IMR-90 (cell line): ENCODE measurements around the gene STRA8. TPM values are rescaled to one million over a fixed set of nuclear protein-coding genes. Genes with fewer than 3 reads are reported as not detected.

Experiments
- ATAC-seq: fragments of 200-7000 bp; cut with Tn5 transposase; 2 replicates; pipeline ENCODE4 v1.9.1; 2020; ENCODE audit warnings: low read depth, mild to moderate bottlenecking, moderate library complexity
- BruUV-seq: library from RNA; stranded (reverse); fragments of 400-500 nt; replicated peaks from 2 replicates; lab custom pipeline; 2021; lab: Mats Ljungman, UMichigan
- CTCF ChIA-PET: fragments of 300-600 bp; formaldehyde crosslinking; extraction: SDS; loops from one replicate; lab custom pipeline; 2021; ENCODE audit warnings: antibody characterized with exemption; lab: Yijun Ruan, JAX
- POLR2A ChIA-PET: fragments of 300-600 bp; sonication (Branson Sonifier 250); formaldehyde crosslinking; loops from one replicate; lab custom pipeline; 2022; ENCODE audit warnings: antibody characterized with exemption; ENCODE audit not compliant: unreplicated experiment; lab: Charles Lee
- DNase-seq: peaks from one replicate; pipeline ENCODE4 v3.0.0; 2013
- H2AFZ ChIP-seq: replicated peaks from 2 replicates; pipeline ENCODE3; 2013; ENCODE audit warnings: low read length, mild to moderate bottlenecking; ENCODE audit not compliant: poor library complexity
- H2AK5ac ChIP-seq: 2 replicates; pipeline ENCODE4 v1.6.1; 2013; ENCODE audit warnings: low read depth, low read length, inconsistent platforms
- H2AK9ac ChIP-seq: replicated peaks from 2 replicates; pipeline ENCODE3; 2013; ENCODE audit warnings: mild to moderate bottlenecking, low read depth, low read length, moderate library complexity; ENCODE audit not compliant: poor library complexity
- H2BK120ac ChIP-seq: 2 replicates; pipeline ENCODE4 v1.6.1; 2013; ENCODE audit warnings: low read depth, low read length, inconsistent platforms
- H2BK15ac ChIP-seq: 3 replicates; pipeline ENCODE4 v1.6.1; 2013; ENCODE audit warnings: low read depth, low read length, inconsistent platforms
- H2BK20ac ChIP-seq: 2 replicates; pipeline ENCODE4 v1.6.1; 2013; ENCODE audit warnings: low read depth, mild to moderate bottlenecking, inconsistent platforms, low read length, moderate library complexity
- H2BK5ac ChIP-seq: 2 replicates; pipeline ENCODE4 v1.6.1; 2013; ENCODE audit warnings: mild to moderate bottlenecking, low read depth, low read length, inconsistent platforms; ENCODE audit not compliant: poor library complexity, severe bottlenecking
- H3K14ac ChIP-seq: replicated peaks from 2 replicates; pipeline ENCODE4 v1.6.1; 2013; ENCODE audit warnings: low read depth, low read length, inconsistent platforms
- H3K18ac ChIP-seq: 2 replicates; pipeline ENCODE4 v1.6.1; 2013; ENCODE audit warnings: low read depth, low read length, control low read depth
- H3K23ac ChIP-seq: 2 replicates; pipeline ENCODE4 v1.6.1; 2013; ENCODE audit warnings: low read depth, low read length, inconsistent platforms
- H3K27ac ChIP-seq: 2 replicates; pipeline ENCODE4 v1.5.1; 2013; ENCODE audit warnings: mild to moderate bottlenecking, control low read depth, low read length; ENCODE audit not compliant: insufficient read depth
- H3K27me3 ChIP-seq: 2 replicates; pipeline ENCODE4 v1.6.1; 2013; ENCODE audit warnings: low read length; ENCODE audit not compliant: control insufficient read depth, insufficient read depth
- H3K36me3 ChIP-seq: 2 replicates; pipeline ENCODE4 v1.6.1; 2013; ENCODE audit warnings: low read length, mixed read lengths; ENCODE audit not compliant: control insufficient read depth, insufficient read depth
- H3K4ac ChIP-seq: 2 replicates; pipeline ENCODE4 v1.6.1; 2013; ENCODE audit warnings: low read depth, low read length, inconsistent platforms
- H3K4me1 ChIP-seq: 2 replicates; pipeline ENCODE4 v1.6.1; 2013; ENCODE audit warnings: low read length, mixed read lengths; ENCODE audit not compliant: control insufficient read depth, insufficient read depth
- H3K4me2 ChIP-seq: 2 replicates; pipeline ENCODE4 v1.6.1; 2013; ENCODE audit warnings: low read depth, mild to moderate bottlenecking, control low read depth, low read length, moderate library complexity
- H3K4me3 ChIP-seq: 2 replicates; pipeline ENCODE4 v1.5.1; 2013; ENCODE audit warnings: low read depth, mild to moderate bottlenecking, control low read depth, low read length, moderate library complexity; ENCODE audit not compliant: insufficient read depth
- H3K56ac ChIP-seq: 2 replicates; pipeline ENCODE4 v1.6.1; 2013; ENCODE audit warnings: low read length, inconsistent platforms; ENCODE audit not compliant: insufficient read depth; ENCODE audit errors: extremely low read depth
- H3K79me1 ChIP-seq, 2 experiments: 2 replicates each; pipeline ENCODE4 v1.6.1; 2013; ENCODE audit warnings: low read length in 2 of 2, inconsistent platforms in 1 of 2, low read depth in 1 of 2
- H3K9ac ChIP-seq: 2 replicates; pipeline ENCODE4 v1.6.1; 2013; ENCODE audit warnings: low read depth, low read length, control low read depth
- H3K9me1 ChIP-seq: 2 replicates; pipeline ENCODE4 v1.6.1; 2013; ENCODE audit warnings: low read length, inconsistent platforms; ENCODE audit not compliant: insufficient read depth
- H3K9me3 ChIP-seq: 2 replicates; pipeline ENCODE4 v1.6.1; 2013; ENCODE audit warnings: low read length; ENCODE audit not compliant: control insufficient read depth, insufficient read depth
- H4K20me1 ChIP-seq: 2 replicates; pipeline ENCODE4 v1.6.1; 2013; ENCODE audit warnings: low read length, inconsistent platforms; ENCODE audit not compliant: insufficient read depth
- H4K5ac ChIP-seq: 2 replicates; pipeline ENCODE4 v1.6.1; 2013; ENCODE audit warnings: mild to moderate bottlenecking, low read depth, low read length, control low read depth
- H4K8ac ChIP-seq, 2 experiments: 2 replicates each; pipeline ENCODE4 v1.6.1; 2013; ENCODE audit warnings: low read depth in 2 of 2, low read length in 2 of 2, control low read depth in 1 of 2, inconsistent platforms in 1 of 2
- H4K91ac ChIP-seq: 2 replicates; pipeline ENCODE4 v1.6.1; 2013; ENCODE audit warnings: low read depth, low read length, inconsistent platforms; ENCODE audit not compliant: insufficient read depth
- BHLHE40 ChIP-seq: fragments of 150-350 bp; IDR thresholded peaks from 2 replicates; pipeline ENCODE4 v1.6.1; 2016; ENCODE audit warnings: mild to moderate bottlenecking, low read depth, low read length
- CEBPB ChIP-seq: IDR thresholded peaks from 2 replicates; pipeline ENCODE4 v1.6.1; 2012; ENCODE audit warnings: low read depth, low read length, improper control_type of control experiment
- CHD1 ChIP-seq: IDR thresholded peaks from 2 replicates; pipeline ENCODE4 v1.6.1; 2012; ENCODE audit warnings: low read depth, low read length, improper control_type of control experiment
- FOS ChIP-seq: fragments of 150-350 bp; IDR thresholded peaks from 2 replicates; pipeline ENCODE4 v1.6.1; 2016; ENCODE audit warnings: low read depth, low read length
- MAFK ChIP-seq: IDR thresholded peaks from 2 replicates; pipeline ENCODE4 v1.6.1; 2012; ENCODE audit warnings: low read depth, low read length, improper control_type of control experiment
- MAZ ChIP-seq: IDR thresholded peaks from 2 replicates; pipeline ENCODE4 v1.6.1; 2012; ENCODE audit warnings: low read depth, mild to moderate bottlenecking, low read length, improper control_type of control experiment, moderate library complexity, borderline replicate concordance
- MXI1 ChIP-seq: IDR thresholded peaks from 2 replicates; pipeline ENCODE4 v1.6.1; 2012; ENCODE audit warnings: low read depth, mild to moderate bottlenecking, low read length, moderate library complexity, borderline replicate concordance
- NFE2L2 ChIP-seq: fragments of 150-350 bp; IDR thresholded peaks from 2 replicates; pipeline ENCODE4 v1.6.1; 2016; ENCODE audit warnings: low read depth, mild to moderate bottlenecking, low read length
- POLR2A ChIP-seq: IDR thresholded peaks from 2 replicates; pipeline ENCODE4 v1.6.1; 2012; ENCODE audit warnings: mild to moderate bottlenecking, low read depth, low read length
- RAD21 ChIP-seq: IDR thresholded peaks from 2 replicates; pipeline ENCODE4 v1.6.1; 2012; ENCODE audit warnings: low read length, improper control_type of control experiment
- RCOR1 ChIP-seq: IDR thresholded peaks from 2 replicates; pipeline ENCODE4 v1.6.1; 2012; ENCODE audit warnings: mild to moderate bottlenecking, low read length, improper control_type of control experiment; ENCODE audit not compliant: insufficient replicate concordance
- RFX5 ChIP-seq: IDR thresholded peaks from 2 replicates; pipeline ENCODE4 v1.8.0; 2012; ENCODE audit warnings: low read depth, mild to moderate bottlenecking, low read length, moderate library complexity
- SMC3 ChIP-seq: fragments of 150-350 bp; IDR thresholded peaks from 2 replicates; pipeline ENCODE4 v1.6.1; 2016; ENCODE audit warnings: low read depth, mild to moderate bottlenecking, antibody characterized with exemption, low read length, moderate library complexity
- dilution Hi-C: fragments of 300-500 bp; cut with HindIII; formaldehyde crosslinking; loops from one replicate; pipeline ENCODE4 v1.14.3; 2018; ENCODE audit warnings: low sequenced_read_pairs; ENCODE audit not compliant: unreplicated experiment
- in situ Hi-C: fragments of 300-500 bp; cut with MboI; formaldehyde crosslinking; loops from 3 replicates; pipeline ENCODE4 v1.14.3; 2019; ENCODE audit warnings: low sequenced_read_pairs, inconsistent platforms, mixed read lengths
- intact Hi-C: fragments of 100-400 bp; cut with micrococcal nuclease; formaldehyde crosslinking; loops from 2 replicates; pipeline ENCODE4 v1.10.0; 2022
- polyA plus RNA-seq, 3 experiments: library from polyadenylated mRNA; depleted of rRNA; stranded (reverse); fragments of >200 nt; gene quantifications; 2 replicates each; pipeline ENCODE4 v1.2.3, GENCODE V29; 2012; ENCODE audit warnings: low replicate concordance in 1 of 3
- total RNA-seq: library from RNA; depleted of rRNA; stranded (reverse); fragments of >200 nt; gene quantifications from 2 replicates; pipeline ENCODE4 v1.2.3, GENCODE V29; 2012
- TF ChIP-seq, protein P1 (sequence below): fragments of 150-350 bp; IDR thresholded peaks from 2 replicates; pipeline ENCODE4 v1.6.1; 2017; ENCODE audit warnings: mild to moderate bottlenecking, antibody characterized with exemption, low read length, low read depth
- TF ChIP-seq, protein P2 (sequence below): fragments of 150-350 bp; IDR thresholded peaks from 2 replicates; pipeline ENCODE4 v1.6.1; 2016; ENCODE audit warnings: low read depth, mild to moderate bottlenecking, low read length, moderate library complexity, borderline replicate concordance
- TF ChIP-seq, protein P3 (sequence below): conservative IDR thresholded peaks from 2 replicates; pipeline ENCODE4 v1.5.1; 2012; ENCODE audit warnings: mild to moderate bottlenecking, low read depth, low read length, improper control_type of control experiment

The STRA8 gene
- total and polyA plus RNA-seq, 2 of the 4 experiments (the other 2 are of a cell fraction): not detected

DNA sequence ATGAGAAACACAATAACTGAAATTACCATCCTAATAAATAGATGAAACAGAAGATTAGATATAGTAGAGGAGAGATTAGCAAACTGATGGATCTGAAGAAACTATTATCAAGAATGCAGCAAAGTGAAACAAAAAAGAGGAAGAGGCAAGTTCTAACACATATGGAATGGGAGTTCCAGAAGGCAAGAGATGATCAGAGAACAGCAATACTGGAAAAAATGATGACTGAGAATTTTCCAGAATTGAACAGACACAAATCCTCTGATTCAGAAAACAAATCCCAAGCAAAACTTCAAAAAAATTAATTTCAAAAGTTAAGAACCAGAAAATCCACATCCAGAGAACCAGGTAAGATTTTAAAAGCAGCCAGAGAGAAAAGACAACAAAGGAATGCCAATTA is 42.9 kb upstream of the STRA8 start:
- no peak overlapping the region for H3K14ac ChIP-seq
- H2BK15ac ChIP-seq: no peak overlapping the region
- no peak overlapping the region for H4K8ac ChIP-seq
- H3K27ac ChIP-seq: no peak overlapping the region
- H4K20me1 ChIP-seq: no peaks in the 10 kb centered on the region
- ChIA-PET POLR2A (no interaction called here), CTCF (no interaction called here)
- H3K4me3 ChIP-seq: no peak overlapping the region
- 0 out of 4 replicates have a peak, but pooled peaks cover 0 to 11% of the 10 kb centered on the region in 2 experiments for H3K79me1 ChIP-seq
- in situ Hi-C loops: no loop called here
- peaks cover 43% of the 10 kb centered on the region for H3K36me3 ChIP-seq
- no peak overlapping the region for H4K5ac ChIP-seq
- H3K4me1 ChIP-seq: peaks cover 13% of the 10 kb centered on the region
- BruUV-seq: no TSS peak
- H2AK5ac ChIP-seq: no peak overlapping the region
- H3K9me1 ChIP-seq: peaks cover 11% of the 10 kb centered on the region
- no peak overlapping the region for H2BK5ac ChIP-seq
- H4K91ac ChIP-seq: no peak overlapping the region
- no peak overlapping the region for H3K56ac ChIP-seq
- H2BK120ac ChIP-seq: no peak overlapping the region
- ATAC-seq (no peak), DNase-seq (no peak)
- H3K23ac ChIP-seq: no peak overlapping the region
- dilution Hi-C loops: no loop called here
- H3K4ac ChIP-seq: no peak overlapping the region
- no peak overlapping the region for H2BK20ac ChIP-seq
- H3K27me3 ChIP-seq: no peaks in the 10 kb centered on the region
- H2AFZ ChIP-seq: no peak overlapping the region
- H3K18ac ChIP-seq: no peak overlapping the region
- H2AK9ac ChIP-seq: no peak overlapping the region
- TF ChIP-seq MXI1: no peak
- TF ChIP-seq NFE2L2: no peak
- TF ChIP-seq FOS: no peak
- no peak for TF ChIP-seq RFX5
- TF ChIP-seq RCOR1: no peak
- no peak for TF ChIP-seq MAZ
- no peak for TF ChIP-seq MAFK
- no peak for TF ChIP-seq CEBPB
- TF ChIP-seq, protein P1, sequence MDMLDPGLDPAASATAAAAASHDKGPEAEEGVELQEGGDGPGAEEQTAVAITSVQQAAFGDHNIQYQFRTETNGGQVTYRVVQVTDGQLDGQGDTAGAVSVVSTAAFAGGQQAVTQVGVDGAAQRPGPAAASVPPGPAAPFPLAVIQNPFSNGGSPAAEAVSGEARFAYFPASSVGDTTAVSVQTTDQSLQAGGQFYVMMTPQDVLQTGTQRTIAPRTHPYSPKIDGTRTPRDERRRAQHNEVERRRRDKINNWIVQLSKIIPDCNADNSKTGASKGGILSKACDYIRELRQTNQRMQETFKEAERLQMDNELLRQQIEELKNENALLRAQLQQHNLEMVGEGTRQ: no peak
- no peak for TF ChIP-seq CHD1
- TF ChIP-seq, protein P2, sequence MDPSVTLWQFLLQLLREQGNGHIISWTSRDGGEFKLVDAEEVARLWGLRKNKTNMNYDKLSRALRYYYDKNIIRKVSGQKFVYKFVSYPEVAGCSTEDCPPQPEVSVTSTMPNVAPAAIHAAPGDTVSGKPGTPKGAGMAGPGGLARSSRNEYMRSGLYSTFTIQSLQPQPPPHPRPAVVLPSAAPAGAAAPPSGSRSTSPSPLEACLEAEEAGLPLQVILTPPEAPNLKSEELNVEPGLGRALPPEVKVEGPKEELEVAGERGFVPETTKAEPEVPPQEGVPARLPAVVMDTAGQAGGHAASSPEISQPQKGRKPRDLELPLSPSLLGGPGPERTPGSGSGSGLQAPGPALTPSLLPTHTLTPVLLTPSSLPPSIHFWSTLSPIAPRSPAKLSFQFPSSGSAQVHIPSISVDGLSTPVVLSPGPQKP: no peak
- TF ChIP-seq RAD21: no peak
- TF ChIP-seq, protein P3, sequence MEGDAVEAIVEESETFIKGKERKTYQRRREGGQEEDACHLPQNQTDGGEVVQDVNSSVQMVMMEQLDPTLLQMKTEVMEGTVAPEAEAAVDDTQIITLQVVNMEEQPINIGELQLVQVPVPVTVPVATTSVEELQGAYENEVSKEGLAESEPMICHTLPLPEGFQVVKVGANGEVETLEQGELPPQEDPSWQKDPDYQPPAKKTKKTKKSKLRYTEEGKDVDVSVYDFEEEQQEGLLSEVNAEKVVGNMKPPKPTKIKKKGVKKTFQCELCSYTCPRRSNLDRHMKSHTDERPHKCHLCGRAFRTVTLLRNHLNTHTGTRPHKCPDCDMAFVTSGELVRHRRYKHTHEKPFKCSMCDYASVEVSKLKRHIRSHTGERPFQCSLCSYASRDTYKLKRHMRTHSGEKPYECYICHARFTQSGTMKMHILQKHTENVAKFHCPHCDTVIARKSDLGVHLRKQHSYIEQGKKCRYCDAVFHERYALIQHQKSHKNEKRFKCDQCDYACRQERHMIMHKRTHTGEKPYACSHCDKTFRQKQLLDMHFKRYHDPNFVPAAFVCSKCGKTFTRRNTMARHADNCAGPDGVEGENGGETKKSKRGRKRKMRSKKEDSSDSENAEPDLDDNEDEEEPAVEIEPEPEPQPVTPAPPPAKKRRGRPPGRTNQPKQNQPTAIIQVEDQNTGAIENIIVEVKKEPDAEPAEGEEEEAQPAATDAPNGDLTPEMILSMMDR: no peak
- no peak for TF ChIP-seq POLR2A
- TF ChIP-seq BHLHE40: no peak
- no peak for TF ChIP-seq SMC3
- H3K9me3 ChIP-seq: no peaks in the 10 kb centered on the region
- no peak overlapping the region for H3K4me2 ChIP-seq
- intact Hi-C loops: no loop called here
- no peak overlapping the region for H3K9ac ChIP-seq
